22Rv1 (cell line): ENCODE data around the gene CNPY2.
A peak's percentile ranks its signal among the peaks of the same experiment; 100 is the strongest.
"Not testable (repeated sequence)": the region's sequence is repeated elsewhere in the genome, so short reads cannot be mapped to it uniquely, and the experiment has no call there.

Source experiments
- H3K27ac ChIP-seq: fragments of 450-650 bp; 2 replicates; pipeline ENCODE4 v1.5.1; 2017
- CTCF ChIP-seq: fragments of 450-650 bp; IDR thresholded peaks from 2 replicates; pipeline ENCODE4 v1.5.1; 2017; ENCODE audit warnings: mild to moderate bottlenecking
- ZFX ChIP-seq: fragments of 450-650 bp; IDR thresholded peaks from 2 replicates; pipeline ENCODE4 v1.6.1; 2017; ENCODE audit warnings: antibody characterized with exemption, borderline replicate concordance

The CNPY2 gene

GRCh38 chr12:56288705-56289387 lies 26.9 kb downstream of the CNPY2 start:
- TF ChIP-seq CTCF (no peak), ZFX (no peak)
- H3K27ac ChIP-seq: 0 out of 2 replicates have a peak overlapping the region, but pooled peaks have one; percentile 0

DNA sequence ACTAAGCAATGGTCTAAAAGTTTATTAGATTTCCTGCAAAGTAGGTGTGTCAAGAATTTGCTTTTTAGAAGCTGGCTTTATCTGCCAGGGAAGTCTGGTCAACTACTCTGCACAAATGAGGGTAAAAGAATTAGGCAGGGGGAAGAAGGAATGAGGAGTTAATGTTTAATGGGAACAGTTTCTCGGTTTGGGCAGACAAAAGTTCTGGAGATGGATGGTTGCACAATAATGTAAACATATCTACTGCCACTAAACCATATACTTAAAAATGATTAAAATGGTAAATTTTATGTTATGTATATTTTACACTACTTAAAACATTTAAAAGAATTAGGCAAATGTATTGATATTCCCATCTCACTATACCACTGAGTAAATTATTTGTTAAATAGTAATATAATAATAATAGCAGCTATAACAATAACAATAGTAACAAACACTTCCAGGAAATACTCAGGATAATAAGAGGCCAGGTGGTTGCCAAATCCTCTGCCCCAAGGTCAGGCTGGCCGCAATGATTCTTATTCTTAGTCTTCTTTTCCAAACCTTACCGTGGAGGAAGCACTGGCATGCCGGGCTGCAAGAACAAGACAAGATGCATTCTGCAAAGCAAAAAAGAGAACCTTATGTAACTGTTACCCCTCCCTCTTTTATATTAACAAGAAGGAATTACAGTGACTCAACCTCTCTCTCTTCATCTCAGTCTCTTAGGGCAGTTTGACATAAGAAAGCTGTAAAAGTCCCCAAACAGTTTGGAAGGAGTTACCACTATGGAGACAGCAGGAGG lies 29.6 kb downstream of the CNPY2 start:
- no peak for TF ChIP-seq ZFX
- no peak for TF ChIP-seq CTCF
- H3K27ac ChIP-seq: 0 out of 2 replicates have a peak overlapping the region, but pooled peaks have one; percentile 8

DNA sequence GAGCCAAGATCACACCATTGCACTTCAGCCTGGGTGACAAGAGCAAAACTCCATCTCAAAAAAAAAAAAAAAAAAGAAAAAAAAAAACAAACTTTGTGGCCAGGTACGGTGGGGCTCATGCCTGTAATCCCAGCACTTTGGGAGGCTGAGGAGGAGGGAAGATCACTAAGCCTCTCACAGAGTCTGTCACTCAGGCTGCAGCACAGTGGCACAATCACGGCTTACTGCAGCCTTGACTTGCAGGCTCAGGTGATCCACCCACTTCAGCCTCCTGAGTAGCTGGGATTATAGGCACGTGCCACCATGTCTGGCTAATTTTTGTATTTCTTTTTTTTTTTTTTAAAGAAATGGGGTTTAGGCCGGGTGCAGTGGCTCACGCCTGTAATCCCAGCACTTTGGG lies 31.5 kb downstream of the CNPY2 start:
- not testable (repeated sequence) for H3K27ac ChIP-seq

- H3K27ac ChIP-seq: no peak overlapping the region
- TF ChIP-seq ZFX (no peak), CTCF (no peak)
Observed at GRCh38 chr12:56282579-56282978, 33.2 kb downstream of the CNPY2 start.

GRCh38 chr12:56282030-56282429 lies 33.8 kb downstream of the CNPY2 start:
- TF ChIP-seq CTCF (no peak), ZFX (no peak)
- no peak overlapping the region for H3K27ac ChIP-seq

DNA sequence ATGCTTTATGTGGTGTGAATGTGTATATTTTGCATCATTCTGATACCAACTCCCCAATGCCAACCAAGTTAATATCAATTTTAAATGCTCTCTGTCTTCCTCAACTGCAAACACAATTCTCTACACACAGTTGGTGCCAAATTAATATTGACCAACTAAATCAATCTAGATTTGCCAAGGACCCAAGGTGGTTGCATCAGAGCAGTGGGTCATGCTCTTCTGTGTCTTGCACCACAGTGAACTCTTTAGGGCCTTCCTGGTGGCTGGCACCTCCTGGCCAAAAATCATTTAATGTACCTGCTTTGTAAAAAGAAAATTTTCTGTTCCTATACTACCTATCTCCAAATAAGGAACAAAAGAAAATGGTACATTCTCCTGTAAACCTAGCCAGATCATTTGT lies 34.9 kb downstream of the CNPY2 start:
- H3K27ac ChIP-seq: no peak overlapping the region
- TF ChIP-seq CTCF (no peak), ZFX (no peak)

- TF ChIP-seq ZFX: no peak
- TF ChIP-seq CTCF: no peak
Observed at GRCh38 chr12:56278905-56279304, 36.9 kb downstream of the CNPY2 start.

GRCh38 chr12:56274299-56274698 lies 41.5 kb downstream of the CNPY2 start:
- no peak overlapping the region for H3K27ac ChIP-seq
- TF ChIP-seq ZFX (no peak), CTCF (no peak)

More at GRCh38 chr12:56278905-56279304, 36.9 kb downstream of the CNPY2 start:
- H3K27ac ChIP-seq: no peak overlapping the region

DNA sequence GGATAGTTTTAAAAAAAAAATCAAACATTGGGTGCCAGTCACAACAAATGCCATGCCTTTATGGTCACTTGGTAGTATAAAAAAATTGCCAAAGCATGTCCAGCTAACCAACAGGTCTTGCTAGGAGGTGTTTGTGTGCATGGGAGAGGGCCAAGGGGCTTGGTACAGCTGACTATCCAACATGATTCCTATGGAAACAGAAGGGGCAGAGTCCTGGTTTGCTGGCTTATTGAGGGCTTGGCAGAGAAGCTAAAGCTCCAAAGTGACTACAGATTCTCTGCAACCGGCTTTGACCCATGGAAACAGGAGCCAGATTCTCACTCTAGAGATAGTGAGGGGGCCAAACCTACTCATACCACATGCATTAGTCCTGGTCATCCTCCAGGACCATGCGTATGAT lies 43.3 kb downstream of the CNPY2 start:
- not testable (repeated sequence) for H3K27ac ChIP-seq
